Neuronal stem cell (in vitro differentiated cells): Measurements from ENCODE around the gene CCDC126.

Experiments
- DNase-seq: peaks from one replicate; pipeline ENCODE4 v3.0.0-alpha.2; 2013; ENCODE audit warnings: low spot score
- H2AFZ ChIP-seq: one replicate; pipeline ENCODE4 v1.6.1; 2013; ENCODE audit warnings: mild to moderate bottlenecking, low read length, inconsistent platforms
- H2AK5ac ChIP-seq: 2 replicates; pipeline ENCODE4 v1.6.1; 2013; ENCODE audit warnings: low read depth, mild to moderate bottlenecking, inconsistent platforms, low read length, moderate library complexity, mixed read lengths
- H2BK120ac ChIP-seq: 2 replicates; pipeline ENCODE4 v1.6.1; 2013; ENCODE audit warnings: low read depth, mild to moderate bottlenecking, inconsistent platforms, low read length, moderate library complexity, mixed read lengths
- H2BK12ac ChIP-seq: one replicate; pipeline ENCODE4 v1.6.1; 2013; ENCODE audit warnings: low read length, inconsistent platforms
- H2BK15ac ChIP-seq: 2 replicates; pipeline ENCODE4 v1.6.1; 2013; ENCODE audit warnings: mild to moderate bottlenecking, low read length, inconsistent platforms, mixed read lengths
- H2BK5ac ChIP-seq: one replicate; pipeline ENCODE4 v1.6.1; 2013; ENCODE audit warnings: inconsistent platforms, mild to moderate bottlenecking, low read length, moderate library complexity
- H3K14ac ChIP-seq: one replicate; pipeline ENCODE4 v1.6.1; 2013; ENCODE audit warnings: low read length, inconsistent platforms
- H3K18ac ChIP-seq: 2 replicates; pipeline ENCODE4 v1.6.1; 2013; ENCODE audit warnings: low read length, inconsistent platforms
- H3K23ac ChIP-seq: 2 replicates; pipeline ENCODE4 v1.6.1; 2013; ENCODE audit warnings: low read depth, mild to moderate bottlenecking, mixed read lengths, low read length, inconsistent platforms; ENCODE audit not compliant: poor library complexity
- H3K27ac ChIP-seq: replicated peaks from 3 replicates; pipeline ENCODE4 v1.5.1; 2013; ENCODE audit warnings: low read length, inconsistent platforms
- H3K27me3 ChIP-seq, 3 experiments: 2 replicates each; pipeline ENCODE4 v1.6.1; 2013; ENCODE audit warnings: low read length in 3 of 3, mild to moderate bottlenecking in 2 of 3, inconsistent platforms in 1 of 3, low read depth in 1 of 3, mixed read lengths in 1 of 3, moderate library complexity in 1 of 3; ENCODE audit not compliant: control insufficient read depth in 3 of 3, insufficient read depth in 3 of 3
- H3K36me3 ChIP-seq, 2 donors: replicated peaks in 1 of 2; 2 replicates each; pipeline ENCODE4 v1.6.1; 2013; ENCODE audit warnings: low read length in 2 of 2; ENCODE audit not compliant: control insufficient read depth in 2 of 2, insufficient read depth in 2 of 2
- H3K4ac ChIP-seq: 2 replicates; pipeline ENCODE4 v1.6.1; 2013; ENCODE audit warnings: inconsistent platforms, mild to moderate bottlenecking, low read length, moderate library complexity
- H3K4me1 ChIP-seq, 2 donors: 1 replicate in 1 of 2; 2 replicates in 1 of 2; pipeline ENCODE4 v1.6.1; 2013; ENCODE audit warnings: low read length in 2 of 2, low read depth in 1 of 2; ENCODE audit not compliant: control insufficient read depth in 2 of 2, insufficient read depth in 1 of 2
- H3K4me2 ChIP-seq: one replicate; pipeline ENCODE4 v1.6.1; 2013; ENCODE audit warnings: mild to moderate bottlenecking, low read length, inconsistent platforms; ENCODE audit not compliant: insufficient read depth, poor library complexity, severe bottlenecking
- H3K4me3 ChIP-seq, 2 donors: 2 replicates each; pipeline ENCODE4 v1.5.1; 2013; ENCODE audit warnings: low read length in 2 of 2, mild to moderate bottlenecking in 2 of 2, inconsistent platforms in 1 of 2, moderate library complexity in 1 of 2
- H3K79me1 ChIP-seq: one replicate; pipeline ENCODE4 v1.6.1; 2013; ENCODE audit warnings: low read depth, mild to moderate bottlenecking, inconsistent platforms, low read length, moderate library complexity
- H3K9ac ChIP-seq: one replicate; pipeline ENCODE4 v1.6.1; 2013; ENCODE audit warnings: mild to moderate bottlenecking, low read depth, low read length, inconsistent platforms; ENCODE audit not compliant: poor library complexity
- H3K9me3 ChIP-seq, 2 donors: replicated peaks in 1 of 2; 2 replicates each; pipeline versions ENCODE3 to v1.6.1; 2013; ENCODE audit warnings: low read length in 2 of 2, mild to moderate bottlenecking in 2 of 2, inconsistent platforms in 1 of 2, low read depth in 1 of 2, mixed read lengths in 1 of 2, moderate library complexity in 1 of 2; ENCODE audit not compliant: control insufficient read depth in 2 of 2, insufficient read depth in 1 of 2
- H4K8ac ChIP-seq: one replicate; pipeline ENCODE4 v1.6.1; 2013; ENCODE audit warnings: low read depth, mild to moderate bottlenecking, inconsistent platforms, low read length, moderate library complexity
- H4K91ac ChIP-seq: one replicate; pipeline ENCODE4 v1.6.1; 2013; ENCODE audit warnings: low read length, low read depth, mild to moderate bottlenecking, inconsistent platforms; ENCODE audit not compliant: poor library complexity
- WGBS, 2 donors: extraction: QIAGEN DNeasy Blood & Tissue Kit; methylation state at CpG; one replicate each; pipeline ENCODE4 v1.1.7; 2013; ENCODE audit warnings: missing lambda C conversion rate in 2 of 2, mixed read lengths in 1 of 2; ENCODE audit not compliant: insufficient read length in 2 of 2, insufficient replicate concordance in 1 of 2; ENCODE audit errors: extremely low coverage in 2 of 2; 5-methylcytosine and 5-hydroxymethylcytosine counted together

CCDC126 gene

GRCh38 chr7:23664122-23664521, 66.9 kb downstream of the CCDC126 start:
- H3K4me1 ChIP-seq, result peaks cover 2% of the 10 kb centered on the region in 2 donors
- H2BK5ac ChIP-seq, result no peak overlapping the region
- DNase-seq, result no peak
- H3K79me1 ChIP-seq, result no peaks in the 10 kb centered on the region
- no peak overlapping the region for H2AK5ac ChIP-seq
- H3K4me2 ChIP-seq, result no peak overlapping the region
- H2AFZ ChIP-seq, result no peak overlapping the region
- no peak overlapping the region for H4K8ac ChIP-seq
- no peak overlapping the region for H3K9ac ChIP-seq
- H3K36me3 ChIP-seq, result no peaks in the 10 kb centered on the region
- no peak overlapping the region for H2BK12ac ChIP-seq
- H3K18ac ChIP-seq, result no peak overlapping the region
- no peak overlapping the region for H3K4ac ChIP-seq
- H2BK15ac ChIP-seq, result no peak overlapping the region
- H3K14ac ChIP-seq, result no peak overlapping the region
- H4K91ac ChIP-seq, result no peak overlapping the region
- H3K9me3 ChIP-seq, result no peaks in the 10 kb centered on the region
- no peak overlapping the region for H3K4me3 ChIP-seq
- no peak overlapping the region for H2BK120ac ChIP-seq
- no peaks in the 10 kb centered on the region for H3K27me3 ChIP-seq
- no peak overlapping the region for H3K23ac ChIP-seq
- no peak overlapping the region for H3K27ac ChIP-seq

- no CpG with 5 or more reads among the region's 3 CpGs for WGBS, 2 donors
- H2BK5ac ChIP-seq, result no peak overlapping the region
- H3K23ac ChIP-seq, result no peak overlapping the region
- no peak overlapping the region for H3K4me3 ChIP-seq
- no peak overlapping the region for H2AK5ac ChIP-seq
- no peak overlapping the region for H2AFZ ChIP-seq
- H3K27ac ChIP-seq, result no peak overlapping the region
- H3K36me3 ChIP-seq, result no peaks in the 10 kb centered on the region
- H3K18ac ChIP-seq, result no peak overlapping the region
- no peak overlapping the region for H2BK12ac ChIP-seq
- H3K27me3 ChIP-seq, result no peaks in the 10 kb centered on the region
- H3K79me1 ChIP-seq, result no peaks in the 10 kb centered on the region
- H3K9me3 ChIP-seq, result peaks cover 0 to 4% of the 10 kb centered on the region in 2 donors
- H3K9ac ChIP-seq, result no peak overlapping the region
- H4K8ac ChIP-seq, result no peak overlapping the region
- H3K4me1 ChIP-seq, result no peaks in the 10 kb centered on the region
- DNase-seq, result no peak
- H3K14ac ChIP-seq, result no peak overlapping the region
- no peak overlapping the region for H2BK15ac ChIP-seq
- H2BK120ac ChIP-seq, result no peak overlapping the region
- no peak overlapping the region for H4K91ac ChIP-seq
- no peak overlapping the region for H3K4me2 ChIP-seq
- no peak overlapping the region for H3K4ac ChIP-seq
Measured at GRCh38 chr7:23672033-23672432, 74.9 kb downstream of the CCDC126 start.

GRCh38 chr7:23679898-23680413, 82.8 kb downstream of the CCDC126 start, which contains the start of gene FAM221A:
FAM221A (plus strand) TSS chr7:23680199; CDS start chr7:23680219, 20 bp downstream.
- Histone ChIP-seq H2AFZ (peak within 1 kb of the TSS; percentile 96), H2AK5ac (peak within 1 kb of the TSS; percentile 42), H4K8ac (no peak within 1 kb of the TSS), H2BK5ac (no peak within 1 kb of the TSS), H3K9ac (peak within 1 kb of the TSS; percentile 91), H2BK12ac (no peak within 1 kb of the TSS), H3K4me3 (peak within 1 kb of the TSS; percentile 71 to 77), H4K91ac (no peak within 1 kb of the TSS), H3K18ac (peak within 1 kb of the TSS; percentile 93), H3K9me3 (peaks cover 0 to 3% of the 10 kb centered on the region in 2 donors), H3K4me1 (no peaks in the 10 kb centered on the region), H3K4me2 (peak within 1 kb of the TSS; percentile 62), H3K36me3 (peaks cover 0 to 16% of the 10 kb centered on the region in 2 donors), H3K27ac (peak within 1 kb of the TSS; percentile 18), H3K14ac (no peak within 1 kb of the TSS), H3K23ac (peak within 1 kb of the TSS; percentile 65), H3K4ac (peak within 1 kb of the TSS; percentile 55), H2BK15ac (no peak within 1 kb of the TSS), H2BK120ac (no peak within 1 kb of the TSS), H3K79me1 (no peaks in the 10 kb centered on the region), H3K27me3 (no peaks in the 10 kb centered on the region)
- WGBS, 2 donors, result no CpG with 5 or more reads among the region's 53 CpGs
- DNase-seq, result peak; percentile 56

GRCh38 chr7:23680414-23681405, 83.5 kb downstream of the CCDC126 start:
- no peaks in the 10 kb centered on the region for H3K4me1 ChIP-seq
- peaks cover 0 to 22% of the 10 kb centered on the region in 2 donors for H3K36me3 ChIP-seq
- no peak overlapping the region for H3K14ac ChIP-seq
- H2BK12ac ChIP-seq, result no peak overlapping the region
- H3K9me3 ChIP-seq, result no peaks in the 10 kb centered on the region
- H3K79me1 ChIP-seq, result no peaks in the 10 kb centered on the region
- WGBS, 2 donors, result no CpG with 5 or more reads among the region's 42 CpGs
- H4K8ac ChIP-seq, result no peak overlapping the region
- peak overlapping the region; percentile 93 for H3K18ac ChIP-seq
- H4K91ac ChIP-seq, result no peak overlapping the region
- H3K23ac ChIP-seq, result no peak overlapping the region
- peak overlapping the region; percentile 62 for H3K4me2 ChIP-seq
- H3K27me3 ChIP-seq, result no peaks in the 10 kb centered on the region
- peak overlapping the region; percentile 71 to 77 for H3K4me3 ChIP-seq
- no peak overlapping the region for H2BK15ac ChIP-seq
- no peak overlapping the region for H2BK120ac ChIP-seq
- H2AFZ ChIP-seq, result peak overlapping the region; percentile 96
- peak overlapping the region; percentile 18 for H3K27ac ChIP-seq
- peak overlapping the region; percentile 55 for H3K4ac ChIP-seq
- no peak overlapping the region for H2BK5ac ChIP-seq
- no peak overlapping the region for H3K9ac ChIP-seq
- peak; percentile 66 for DNase-seq
- H2AK5ac ChIP-seq, result peak overlapping the region; percentile 42
